Hematopoietic multipotent progenitor cell (in vitro differentiated cells): ENCODE data around the gene YARS1. TPM values are rescaled to one million over a fixed set of nuclear protein-coding genes. Genes with fewer than 3 reads are reported as not detected.

Experiments used
- total RNA-seq: library from RNA; depleted of rRNA; stranded (reverse); fragments of >200 nt; gene quantifications from one replicate; pipeline ENCODE4 v1.2.3, GENCODE V29; 2012

The YARS1 gene
- total RNA-seq, 1 donor = 53.3 TPM

Other genes starting within 250 kb of the YARS1 start
- gene ZBTB8OS, start 166.8 kb downstream of the YARS1 start, total RNA-seq = 6.2 TPM
- 164 TPM for gene RBBP4, start 166.2 kb downstream of the YARS1 start, total RNA-seq
- gene SYNC, start 114.6 kb downstream of the YARS1 start, total RNA-seq = 0.27 TPM
- gene S100PBP, start 295 bp upstream of the YARS1 start, total RNA-seq = 25.0 TPM
- not detected for gene FNDC5, start 53.6 kb upstream of the YARS1 start, total RNA-seq
- gene HPCA, start 69.1 kb upstream of the YARS1 start, total RNA-seq = not detected
- under 0.01 TPM for gene TMEM54, start 84.0 kb upstream of the YARS1 start, total RNA-seq
- gene RNF19B, start 147.5 kb upstream of the YARS1 start, total RNA-seq = 23.2 TPM
- 78.6 TPM for gene AK2, start 219.5 kb upstream of the YARS1 start, total RNA-seq